HG03095 (cell line): Measurements from ENCODE around the gene ITPA.
"Not testable (repeated sequence)": the region's sequence is repeated elsewhere in the genome, so short reads cannot be mapped to it uniquely, and the experiment has no call there.

Experiments used
- ATAC-seq: cut with Tn5 transposase; IDR thresholded peaks from one replicate; pipeline ENCODE4 v1.9.1; 2021; ENCODE audit warnings: moderate library complexity; ENCODE audit not compliant: unreplicated experiment

The ITPA gene

GRCh38 chr20:3199206-3199605 is 10.1 kb upstream of the ITPA start:
- ATAC-seq: no peak

- ATAC-seq: no peak
Observed at GRCh38 chr20:3199976-3200755, 9.1 kb upstream of the ITPA start.

- ATAC-seq: no peak
Observed at GRCh38 chr20:3202965-3203314, 6.4 kb upstream of the ITPA start.

GRCh38 chr20:3203315-3204123 is 5.8 kb upstream of the ITPA start:
- peak; percentile 4 for ATAC-seq

GRCh38 chr20:3204124-3204794 is 5.0 kb upstream of the ITPA start, which contains the start of gene DDRGK1:
Gene DDRGK1 (minus strand): TSS chr20:3204682. CDS start chr20:3204627, 55 bp downstream.
- ATAC-seq: peak; percentile 74

- no peak for ATAC-seq
Observed at GRCh38 chr20:3208786-3209256, 477 bp upstream of the ITPA start.

GRCh38 chr20:3209946-3210317 is 634 bp downstream of the ITPA start:
- ATAC-seq: no peak

- ATAC-seq: no peak
Observed at GRCh38 chr20:3210346-3210745, 1.0 kb downstream of the ITPA start.

- ATAC-seq: no peak
Observed at GRCh38 chr20:3213226-3213625, 3.9 kb downstream of the ITPA start.

- not testable (repeated sequence) for ATAC-seq
Observed at GRCh38 chr20:3215359-3215917, 6.1 kb downstream of the ITPA start.

- peak; percentile 56 for ATAC-seq
Observed at GRCh38 chr20:3218307-3218988, 9.2 kb downstream of the ITPA start.

GRCh38 chr20:3221398-3222226 is 12.3 kb downstream of the ITPA start:
- ATAC-seq: no peak

GRCh38 chr20:3222635-3223600 is 13.6 kb downstream of the ITPA start:
- no peak for ATAC-seq

GRCh38 chr20:3223651-3223993 is 14.3 kb downstream of the ITPA start:
- no peak for ATAC-seq

GRCh38 chr20:3223994-3224680 is 14.8 kb downstream of the ITPA start:
- ATAC-seq: no peak

- no peak for ATAC-seq
Observed at GRCh38 chr20:3224681-3225421, 15.6 kb downstream of the ITPA start.

- ATAC-seq: no peak
Observed at GRCh38 chr20:3226093-3226492, 16.8 kb downstream of the ITPA start.
